Stimulated activated CD4-positive, alpha-beta T cell treated with anti-CD3 and anti-CD28 coated beads, Interleukin-15, amount 100 ng/mL, for 48 hours (primary cell): Measurements from ENCODE around the gene WWOX.
"Not testable (repeated sequence)": the region's sequence is repeated elsewhere in the genome, so short reads cannot be mapped to it uniquely, and the experiment has no call there.

ENCODE experiments used
- DNase-seq, 2 donors: peaks; one replicate each; pipeline ENCODE4 v3.0.0-alpha.2; 2020; ENCODE audit warnings: low read depth in 2 of 2

The WWOX gene

DNA sequence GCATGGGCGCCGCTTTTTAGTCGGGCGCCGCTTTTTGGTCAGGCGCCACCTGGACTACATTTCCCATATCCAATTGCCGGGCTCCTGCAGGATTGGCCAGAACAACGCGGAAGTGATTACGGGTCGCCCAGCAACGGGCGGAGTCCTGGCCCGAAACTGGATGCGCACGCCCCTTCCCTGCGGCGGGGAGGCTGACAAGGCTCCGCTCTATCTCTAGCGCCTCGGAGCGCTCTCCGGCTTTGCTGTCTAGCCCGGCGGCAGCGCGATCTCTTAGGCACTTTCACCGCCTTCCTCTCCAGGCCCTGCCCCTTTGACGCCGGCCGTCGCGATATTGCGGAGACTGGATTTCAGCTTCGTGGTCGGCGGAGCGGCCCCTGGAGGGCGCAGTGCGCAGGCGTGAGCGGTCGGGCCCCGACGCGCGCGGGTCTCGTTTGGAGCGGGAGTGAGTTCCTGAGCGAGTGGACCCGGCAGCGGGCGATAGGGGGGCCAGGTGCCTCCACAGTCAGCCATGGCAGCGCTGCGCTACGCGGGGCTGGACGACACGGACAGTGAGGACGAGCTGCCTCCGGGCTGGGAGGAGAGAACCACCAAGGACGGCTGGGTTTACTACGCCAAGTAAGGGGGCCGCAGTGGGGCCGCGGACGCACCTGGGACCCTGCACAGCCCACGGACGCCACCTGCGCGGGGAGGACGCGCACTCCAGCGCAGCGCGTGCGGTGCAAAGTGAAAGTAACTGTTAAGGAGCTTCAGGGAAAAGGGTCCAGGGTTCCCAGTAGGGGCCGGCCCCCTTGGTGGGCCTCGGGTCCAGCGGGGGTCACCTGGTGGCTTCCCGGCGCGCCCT is at the start of gene WWOX:
Gene WWOX, plus strand, starts transcription at position 384 of the 841 bp plus-strand sequence.
- peak; percentile 92 to 93 for DNase-seq

DNA sequence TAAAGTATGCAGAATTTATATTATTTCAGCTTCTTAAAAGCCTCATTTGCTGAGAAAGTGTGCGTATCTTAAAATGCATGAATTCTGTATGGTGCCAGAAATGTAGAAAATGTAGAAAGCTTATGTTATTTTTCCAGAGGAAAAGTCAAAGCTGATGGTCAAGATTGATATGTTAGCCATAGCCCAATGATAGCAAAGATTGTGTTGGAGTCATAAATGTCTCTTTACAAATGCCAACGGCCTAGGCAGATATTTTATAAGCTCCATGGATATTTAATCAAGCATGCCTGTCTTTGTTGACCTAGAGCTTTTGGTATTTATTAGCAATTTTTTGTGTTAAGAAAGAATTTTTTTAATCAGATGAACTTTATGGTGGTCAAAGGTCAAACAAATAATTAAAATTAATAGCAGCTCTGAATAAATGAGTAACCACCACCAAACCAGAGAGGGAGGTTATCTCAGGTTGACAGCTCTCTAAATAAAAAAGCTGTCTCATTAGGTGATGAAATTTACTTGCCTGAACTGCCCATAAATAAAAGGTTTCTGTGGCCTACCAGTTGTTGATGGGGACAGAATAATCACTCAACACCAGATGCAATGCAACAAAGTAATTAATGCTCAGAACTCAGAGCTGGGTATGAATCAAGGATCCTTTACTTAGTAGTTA is 48.6 kb upstream of the WWOX start:
- DNase-seq, result no peak

DNA sequence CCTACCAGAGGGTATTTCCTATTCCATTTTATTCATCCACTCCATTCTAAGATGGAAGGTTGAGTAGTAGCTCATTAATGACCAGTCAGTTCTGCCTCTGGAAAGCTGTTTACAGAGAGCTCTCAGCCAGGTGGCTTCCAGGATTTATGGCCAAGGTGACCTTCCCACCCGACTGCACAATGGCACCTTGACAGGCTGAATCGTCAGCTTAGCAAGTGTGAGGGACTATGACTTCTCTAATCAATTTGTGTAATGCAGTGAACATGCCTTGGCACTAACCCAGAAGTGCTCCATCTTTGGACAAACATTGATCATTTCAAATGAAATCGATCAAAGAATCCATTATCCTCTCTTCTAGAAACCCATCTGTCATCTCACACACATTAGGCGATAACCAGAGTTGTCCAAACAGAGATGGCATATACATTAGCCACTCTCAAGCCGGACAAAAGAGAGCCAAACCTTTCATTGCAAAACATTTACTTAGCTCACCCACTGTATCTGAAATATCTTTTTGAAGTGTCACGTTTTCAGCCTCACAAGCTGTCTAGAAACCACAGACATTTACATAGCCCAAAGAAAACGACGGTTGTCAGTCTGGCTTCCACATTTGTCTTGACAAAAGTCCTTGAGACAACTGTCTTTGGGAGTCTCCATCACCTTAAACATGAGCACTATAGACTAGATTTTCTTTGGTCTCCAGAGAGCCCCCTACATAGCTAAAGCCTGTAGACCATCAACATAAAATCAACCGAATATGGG is 41.5 kb upstream of the WWOX start:
- no peak for DNase-seq

DNA sequence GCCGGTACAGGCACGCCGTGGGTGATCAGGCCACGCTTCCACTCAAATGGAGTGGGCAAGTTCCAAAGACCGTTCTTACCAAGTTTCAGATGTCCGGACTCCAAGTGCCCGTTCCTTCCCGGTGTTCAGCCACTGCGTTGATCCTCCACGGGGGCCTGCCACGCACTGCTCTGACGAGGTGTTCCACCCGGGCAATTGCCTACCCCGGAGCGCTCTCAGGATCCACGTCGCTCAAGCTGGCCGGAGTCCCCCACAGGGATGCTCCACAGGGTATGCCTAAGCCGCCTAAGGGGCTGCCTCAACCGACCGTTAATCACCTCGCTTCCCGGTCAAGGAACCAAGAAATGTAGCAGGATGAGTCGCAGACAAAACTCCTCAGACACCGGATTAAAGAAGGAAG is 39.6 kb upstream of the WWOX start:
- DNase-seq, result not testable (repeated sequence)

DNA sequence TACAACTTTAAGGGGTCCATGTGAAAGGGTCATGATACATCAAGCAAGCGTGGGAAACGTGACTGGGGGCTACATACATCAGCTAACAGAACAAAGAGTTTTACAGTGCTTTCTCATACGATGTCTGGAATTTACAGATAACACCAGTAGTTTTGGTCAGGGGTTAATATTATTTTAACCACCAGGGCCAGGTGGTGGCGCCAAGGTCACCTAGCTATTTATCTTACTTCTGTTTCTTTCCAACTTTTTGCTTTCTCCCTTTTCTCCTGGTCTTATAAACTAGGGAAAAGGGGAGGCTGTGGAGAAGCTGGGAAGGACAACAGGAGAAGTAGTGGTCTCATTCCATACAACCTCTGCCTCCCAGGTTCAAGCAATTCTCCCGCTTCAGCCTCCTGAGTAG is 39.2 kb upstream of the WWOX start:
- no peak for DNase-seq

DNA sequence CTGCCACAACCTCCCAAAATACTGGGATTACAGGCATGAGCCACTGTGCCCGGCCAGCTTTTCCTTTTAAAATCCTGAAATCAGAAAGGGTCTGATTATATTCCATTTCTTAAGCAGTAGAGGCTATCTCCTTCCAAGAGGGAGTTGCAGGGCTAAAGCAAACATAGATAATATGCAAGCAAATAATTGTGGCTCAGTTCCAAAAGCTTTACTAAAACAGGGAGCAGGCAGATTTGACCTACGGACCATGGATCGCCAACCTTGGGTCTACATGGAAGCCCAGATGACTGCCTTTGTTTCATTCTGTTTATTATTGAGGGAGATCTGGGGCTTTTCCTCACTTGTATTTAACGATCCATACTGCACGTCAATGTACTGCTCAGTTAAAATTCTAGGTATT is 38.6 kb upstream of the WWOX start:
- DNase-seq, result no peak

DNA sequence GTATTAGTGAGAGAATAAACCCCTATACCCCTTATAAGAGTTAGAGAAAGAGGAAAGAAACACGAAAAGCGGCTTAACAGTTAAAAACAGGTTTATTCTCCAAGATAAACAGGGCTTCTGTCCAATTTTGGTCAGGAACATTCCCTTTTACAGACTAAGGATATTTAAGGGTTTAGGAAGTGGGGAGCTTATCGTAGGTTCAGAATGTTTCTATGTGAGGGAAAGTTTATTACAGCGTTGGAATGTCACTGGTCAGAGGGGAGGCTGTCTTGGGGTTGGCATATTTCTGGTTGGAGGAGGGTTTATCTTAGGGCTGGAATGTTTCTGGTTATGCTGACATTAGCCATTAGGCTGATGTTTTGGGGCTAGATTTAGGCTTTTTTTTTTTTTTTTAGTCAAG is 34.1 kb upstream of the WWOX start:
- DNase-seq, result no peak

DNA sequence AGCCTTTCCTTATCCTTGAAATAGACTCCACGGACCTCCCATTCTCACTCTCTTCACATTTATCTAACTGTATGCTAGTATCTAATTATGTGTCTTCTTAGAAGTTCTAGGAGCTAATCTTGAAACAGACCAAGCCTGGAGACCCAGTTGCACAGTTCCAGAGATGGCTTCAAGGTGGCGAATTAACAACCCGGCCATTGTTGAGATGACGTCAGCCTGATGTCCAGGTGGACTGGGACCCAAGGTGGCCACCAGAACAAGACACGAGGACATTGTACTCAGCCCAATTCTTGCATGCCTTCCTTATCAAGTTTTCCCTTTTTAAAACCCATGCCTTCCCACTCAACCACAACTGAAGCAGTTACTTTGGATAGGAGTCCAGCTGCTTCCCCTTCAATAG is 29.5 kb upstream of the WWOX start:
- DNase-seq, result no peak

DNA sequence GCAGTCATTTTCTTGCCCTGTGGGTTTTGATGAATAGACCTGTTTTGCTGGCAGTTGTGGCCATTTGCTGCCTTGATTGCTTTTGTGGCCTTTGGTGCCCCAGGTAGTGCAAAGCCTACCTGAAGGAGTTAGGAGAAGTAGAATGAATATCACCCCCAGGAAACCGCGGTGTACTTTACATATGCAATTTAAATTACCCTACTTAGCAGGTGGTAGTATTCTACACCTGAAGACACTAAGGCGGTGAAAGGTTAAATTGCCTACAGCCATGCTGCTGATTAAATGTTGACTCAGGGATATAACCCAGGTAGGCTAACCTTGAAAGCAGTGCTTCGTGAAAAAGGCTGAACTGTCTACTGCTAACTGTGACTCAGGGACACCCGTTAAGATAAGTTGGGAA is 27.2 kb upstream of the WWOX start:
- DNase-seq, result no peak

DNA sequence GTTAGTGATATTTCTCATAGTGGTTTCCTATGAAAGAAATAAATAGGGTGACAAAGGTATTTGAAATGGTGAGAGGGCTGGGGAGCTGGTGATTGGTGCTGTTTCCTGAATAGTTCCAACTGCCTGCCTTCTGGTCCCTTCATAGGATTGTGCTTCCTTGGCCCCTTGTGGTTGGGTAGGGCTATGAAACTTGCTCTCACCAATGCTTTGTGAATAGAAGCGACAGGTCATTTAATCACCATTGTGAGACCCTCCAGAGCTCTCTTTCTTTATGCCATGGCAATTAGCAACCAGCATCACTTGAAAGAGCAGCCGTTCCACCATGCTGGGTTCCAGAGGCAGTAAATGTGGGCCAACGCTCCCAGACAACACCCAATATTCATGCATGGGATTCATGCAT is 23.7 kb upstream of the WWOX start:
- no peak for DNase-seq

DNA sequence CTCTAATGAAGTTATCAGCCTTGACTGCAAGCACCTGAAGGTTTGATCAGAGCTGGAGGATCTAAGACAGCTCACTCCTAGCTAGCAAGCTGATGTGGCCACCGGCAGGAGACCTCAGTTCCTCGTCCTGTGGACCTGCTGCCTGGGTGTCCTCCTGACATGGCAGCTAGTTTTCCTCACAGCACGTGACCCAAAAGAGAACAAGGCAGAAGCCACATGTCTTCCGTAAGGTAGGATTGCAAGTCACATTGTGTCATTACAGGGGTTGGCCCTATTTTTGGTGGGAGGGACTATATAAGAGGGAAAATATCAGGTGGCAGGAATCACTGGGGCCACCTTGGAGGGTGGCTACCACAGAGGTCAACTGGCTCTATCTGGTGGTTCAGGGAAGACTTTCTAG is 18.1 kb upstream of the WWOX start:
- DNase-seq, result no peak

DNA sequence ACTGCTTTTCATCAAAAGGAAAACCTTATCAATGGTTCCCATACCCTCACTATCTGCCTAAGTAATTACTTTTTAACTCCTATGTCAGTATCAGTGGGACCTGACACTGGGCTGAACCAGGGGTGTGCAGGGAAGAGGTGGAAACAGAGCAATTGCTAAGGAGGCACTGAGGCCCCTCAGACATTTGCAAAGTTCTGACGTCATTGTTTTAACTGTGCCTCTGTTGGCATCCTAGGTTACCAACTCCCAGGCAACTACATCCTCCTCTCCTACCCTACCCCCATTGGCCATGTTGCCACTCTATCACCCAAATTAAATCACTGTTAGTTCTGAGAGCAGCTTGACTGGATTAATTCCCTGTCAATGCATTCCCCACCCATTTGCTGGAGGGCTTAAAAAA is 8.0 kb upstream of the WWOX start:
- no peak for DNase-seq

DNA sequence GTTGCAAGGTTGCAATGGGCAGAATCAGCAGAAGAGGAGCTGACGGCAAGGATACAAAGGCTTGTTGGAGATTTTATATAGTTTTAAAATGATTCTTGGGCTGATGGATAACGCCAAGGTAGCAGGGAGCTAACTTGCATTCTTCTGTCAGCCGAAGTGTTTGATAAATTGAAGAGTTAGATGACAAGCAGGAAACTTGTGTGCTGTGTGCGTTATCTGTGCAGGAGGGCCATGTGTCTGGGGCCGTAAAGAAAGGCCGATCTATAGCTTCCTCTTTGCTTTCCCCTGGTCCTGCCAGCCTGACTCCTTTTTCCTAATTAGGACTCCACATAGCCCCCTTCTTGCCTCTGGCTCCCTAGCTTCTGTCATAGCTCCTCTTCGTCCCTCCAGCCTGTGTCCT is 6.7 kb upstream of the WWOX start:
- DNase-seq, result no peak

DNA sequence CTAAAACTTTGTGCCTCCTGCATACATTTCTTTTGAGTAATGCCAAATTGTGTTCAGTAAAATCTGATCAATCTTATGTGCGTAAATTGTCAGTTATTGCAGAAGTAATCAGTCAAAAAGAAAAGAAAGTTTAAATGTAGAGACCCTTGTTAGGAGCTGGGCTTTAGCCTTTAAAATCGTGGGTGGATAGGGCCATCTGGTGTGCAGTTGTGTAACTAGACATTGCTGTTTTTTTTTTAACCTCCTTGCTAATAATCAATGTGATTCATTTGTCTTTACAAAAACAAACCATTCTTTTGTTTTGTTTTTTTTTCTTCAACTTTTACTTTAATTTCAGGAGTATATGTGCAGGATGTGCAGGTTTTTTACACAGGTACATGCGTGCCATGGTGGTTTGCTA is 5.3 kb upstream of the WWOX start:
- DNase-seq, result no peak

DNA sequence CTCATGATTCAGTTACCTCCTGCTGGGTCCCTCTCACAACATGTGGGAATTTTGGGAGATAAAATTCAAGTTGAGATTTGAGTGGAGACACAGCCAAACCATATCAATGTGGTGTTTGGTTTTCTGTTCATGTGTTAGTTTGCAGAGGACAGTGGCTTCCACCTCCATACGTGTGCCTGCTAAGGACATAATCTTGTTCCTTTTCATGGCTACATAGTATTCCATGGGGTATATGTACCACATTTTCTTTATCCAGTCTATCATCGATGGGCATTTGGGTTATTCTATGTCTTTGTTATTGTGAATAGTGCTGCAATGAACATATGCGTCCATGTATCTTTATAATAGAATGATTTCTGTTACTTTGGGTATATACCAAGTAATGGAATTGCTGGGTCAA is 4.5 kb upstream of the WWOX start:
- no peak for DNase-seq

DNA sequence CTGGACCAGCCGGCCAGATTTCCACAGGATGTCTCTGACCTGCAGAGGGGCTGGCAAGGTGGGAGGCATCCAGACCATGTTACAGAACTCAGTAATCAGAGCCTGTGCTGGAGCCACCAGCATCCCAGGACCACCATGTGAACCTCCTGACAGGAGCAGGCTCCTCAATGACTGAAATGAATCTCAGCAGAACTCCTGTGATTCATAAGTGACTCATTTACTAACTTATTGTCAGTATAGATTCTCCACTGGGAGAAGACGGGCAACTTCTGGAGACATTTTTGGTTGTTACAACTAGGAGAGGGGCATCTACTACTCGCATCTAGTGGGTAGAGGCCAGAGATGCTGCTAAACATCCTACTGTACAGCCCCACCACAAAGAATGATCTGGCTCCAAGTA is 3.1 kb upstream of the WWOX start:
- DNase-seq, result no peak

DNA sequence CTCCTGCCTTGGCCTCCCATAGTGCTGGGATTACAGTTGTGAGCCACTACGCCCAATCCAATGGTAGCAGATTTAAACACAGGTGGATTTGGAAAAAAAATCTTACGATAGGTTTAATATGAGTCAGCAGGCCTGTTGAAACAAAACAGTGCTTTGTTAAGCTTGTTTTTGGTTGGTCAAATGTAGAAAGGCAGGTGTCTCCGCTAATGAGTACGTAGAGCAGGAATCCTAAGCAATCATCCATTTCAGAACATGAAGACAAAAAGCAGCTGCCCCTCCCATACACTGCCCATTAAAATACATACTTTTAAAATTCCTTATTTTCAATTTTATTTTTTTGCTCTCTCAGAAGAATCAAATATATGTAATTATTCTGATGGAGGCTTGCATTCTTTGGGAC is 1.9 kb upstream of the WWOX start:
- DNase-seq, result no peak

DNA sequence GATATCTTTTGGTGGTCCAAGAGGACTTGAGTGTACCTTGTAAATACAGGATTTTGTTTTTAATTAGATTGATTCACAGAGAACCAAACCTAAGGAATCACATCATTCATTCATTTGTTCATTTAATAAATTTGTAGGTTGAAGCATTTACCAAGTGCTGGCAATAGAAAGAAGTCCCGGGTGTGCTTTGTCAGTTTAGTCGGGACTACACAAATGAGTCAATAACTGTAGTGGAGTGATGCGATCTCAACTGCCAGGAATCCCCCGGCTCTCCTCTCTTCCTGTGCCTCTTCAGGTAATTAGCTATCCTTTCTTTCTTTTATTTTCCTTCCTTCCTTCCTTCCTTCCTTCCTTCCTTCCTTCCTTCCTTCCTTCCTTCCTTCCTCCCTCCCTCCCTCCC is 1.4 kb upstream of the WWOX start:
- no peak for DNase-seq

DNA sequence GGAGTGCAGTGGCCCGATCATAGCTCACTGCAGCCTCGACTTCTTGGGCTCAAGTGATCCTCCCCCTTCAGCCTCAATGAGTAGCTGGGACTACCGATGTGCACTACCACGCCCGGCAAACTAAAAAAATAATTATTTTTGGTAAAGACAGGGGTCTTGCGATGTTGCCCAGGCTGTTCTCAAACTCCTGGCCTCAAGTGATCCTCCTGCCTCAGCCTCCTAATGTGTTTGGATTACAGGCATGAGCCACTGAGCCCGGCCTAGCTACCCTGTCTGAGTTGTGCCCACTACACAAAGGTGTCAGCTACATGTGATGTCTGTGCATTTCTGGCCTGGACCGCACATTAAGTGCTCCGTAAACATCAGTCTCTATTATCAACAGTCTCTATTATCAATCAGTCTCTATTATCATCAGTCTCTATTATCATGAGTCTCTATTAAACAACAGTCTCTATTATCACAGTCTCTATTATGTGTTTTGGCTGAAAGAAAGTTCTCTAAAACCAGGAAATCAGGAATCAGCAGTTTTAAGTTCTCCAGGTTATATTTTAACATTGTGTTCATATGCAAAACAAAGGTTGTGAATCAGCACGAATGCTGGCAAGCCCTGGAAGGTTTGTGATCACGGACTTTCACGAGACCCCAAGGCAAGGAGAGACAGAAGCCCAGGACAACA is 721 bp upstream of the WWOX start:
- no peak for DNase-seq

DNA sequence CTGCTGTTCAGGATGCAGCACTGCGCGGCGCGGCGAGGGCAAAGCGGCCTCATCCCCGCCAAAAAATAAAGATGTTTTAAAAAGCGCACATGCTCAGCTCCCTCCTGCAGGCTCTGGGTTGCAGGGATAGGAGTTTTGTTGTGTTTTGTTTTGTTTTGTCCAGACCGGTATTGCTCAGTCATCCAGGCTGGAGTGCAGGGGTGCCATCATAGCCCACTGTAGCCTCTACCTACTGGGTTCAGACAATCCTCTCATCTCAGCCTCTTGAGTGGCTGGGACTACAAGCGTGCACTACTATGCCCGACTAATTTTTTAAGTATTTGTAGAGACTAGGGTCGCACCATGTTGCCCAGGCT is 636 bp downstream of the WWOX start:
- no peak for DNase-seq

DNA sequence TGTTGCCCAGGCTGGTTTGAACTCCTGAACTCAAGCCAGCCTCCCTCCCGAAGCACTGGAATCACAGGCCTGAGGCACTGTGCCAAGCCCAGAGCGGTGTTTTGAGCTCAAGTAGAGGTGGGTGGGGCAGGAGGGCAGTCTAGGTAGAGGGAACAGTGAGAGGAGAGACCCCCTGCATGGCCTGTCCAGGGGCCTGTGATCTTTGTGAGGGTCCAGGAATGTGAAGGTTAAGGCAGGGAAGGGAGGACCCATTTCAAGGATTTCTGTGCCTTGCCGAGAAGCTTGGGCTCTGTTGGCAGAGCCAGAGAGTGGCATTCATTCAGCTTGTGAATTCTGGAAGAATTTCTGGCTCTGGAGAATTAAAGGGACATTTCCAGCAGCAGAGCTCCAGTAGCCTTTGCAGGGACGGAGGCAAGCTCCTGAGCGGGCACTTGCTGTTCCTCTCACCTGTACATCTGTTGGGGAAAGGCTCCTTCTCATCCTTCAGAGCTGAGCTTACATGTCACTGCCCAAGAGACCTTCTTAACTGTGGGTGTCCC is 2.7 kb downstream of the WWOX start:
- DNase-seq, result no peak

DNA sequence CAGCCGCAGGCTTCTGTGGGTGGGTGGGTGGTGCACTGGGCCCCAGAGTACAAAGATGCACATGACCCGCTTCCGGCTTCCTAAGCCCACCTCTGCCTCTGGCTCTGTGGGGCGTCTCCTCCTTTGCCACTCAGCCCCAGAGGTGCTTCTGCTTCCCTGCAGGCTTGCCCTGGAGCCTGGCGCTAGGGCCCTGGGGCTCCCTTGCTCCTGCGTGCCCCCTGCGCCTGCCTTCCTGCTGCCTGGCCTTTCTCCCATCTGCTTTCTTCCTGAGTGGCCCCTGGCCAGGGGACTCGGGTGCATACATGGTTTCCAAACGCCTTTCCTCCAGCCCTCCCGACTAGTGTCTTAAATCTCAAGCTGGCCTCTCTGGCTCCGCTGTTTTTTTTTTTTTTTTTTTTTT is 3.4 kb downstream of the WWOX start:
- no peak for DNase-seq
